PC-3 (cell line): ENCODE results near the gene GOLT1A.

Source experiments
- CTCF ChIP-seq: fragments of 300-600 bp; sonication (generic); conservative IDR thresholded peaks from 2 replicates; pipeline ENCODE4 v1.5.1; 2017; ENCODE audit warnings: antibody characterized with exemption, low read depth, mild to moderate bottlenecking, low read length
- EZH2 ChIP-seq: fragments of 300-600 bp; sonication (generic); IDR thresholded peaks from one replicate; pipeline ENCODE4 v1.6.1; 2017; ENCODE audit warnings: antibody characterized with exemption, mild to moderate bottlenecking, low read length; ENCODE audit not compliant: unreplicated experiment
- EZH2phosphoT487 ChIP-seq: fragments of 300-600 bp; sonication (generic); IDR thresholded peaks from 2 replicates; pipeline ENCODE4 v1.6.1; 2018; ENCODE audit warnings: mild to moderate bottlenecking, antibody characterized with exemption, low read length, borderline replicate concordance

- no peak for TF ChIP-seq CTCF
- no peak for TF ChIP-seq EZH2phosphoT487
- TF ChIP-seq EZH2, result no peak
Observed at GRCh38 chr1:204191456-204191855, 22.3 kb downstream of the GOLT1A start.
